HG03139 (cell line): Measurements from ENCODE around the gene QSOX2.

Experiments used
- ATAC-seq: cut with Tn5 transposase; IDR thresholded peaks from one replicate; pipeline ENCODE4 v1.9.1; 2021; ENCODE audit not compliant: unreplicated experiment

The QSOX2 gene

GRCh38 chr9:136283291-136284235, 38.0 kb upstream of the QSOX2 start:
- ATAC-seq, result peak; percentile 61

DNA sequence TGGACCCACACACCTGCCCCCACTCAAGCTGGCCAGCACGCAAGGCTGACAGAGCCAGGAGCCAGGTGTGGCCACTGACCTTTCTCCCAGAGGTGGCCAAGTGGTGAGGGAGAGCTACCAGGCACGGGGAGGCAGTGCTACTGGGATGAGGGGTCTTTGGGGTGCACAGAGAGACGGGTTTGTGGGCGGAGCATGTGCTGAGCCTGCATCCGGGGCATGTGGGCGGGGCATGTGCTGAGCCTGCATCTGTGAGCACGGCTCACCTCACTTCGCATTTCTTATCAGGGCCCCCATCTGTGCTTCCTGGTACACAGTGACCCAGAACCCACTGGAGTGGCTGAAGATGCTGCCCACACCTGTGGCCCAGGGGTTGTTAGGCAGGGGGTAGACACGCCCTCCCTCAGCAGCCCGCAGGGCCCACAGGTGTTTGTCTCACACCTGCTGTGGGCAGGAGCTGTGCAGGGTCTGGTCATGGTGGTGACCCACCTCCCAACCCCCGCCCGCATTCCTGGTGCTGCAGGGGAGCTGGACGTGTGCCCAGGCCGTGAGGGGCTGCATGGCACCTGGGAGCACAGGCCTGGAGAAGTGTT, 36.8 kb upstream of the QSOX2 start:
- no peak for ATAC-seq

- ATAC-seq, result no peak
Observed at GRCh38 chr9:136281421-136282271, 36.0 kb upstream of the QSOX2 start.

- ATAC-seq, result no peak
Observed at GRCh38 chr9:136280535-136281315, 35.1 kb upstream of the QSOX2 start.

- no peak for ATAC-seq
Observed at GRCh38 chr9:136279471-136279870, 33.9 kb upstream of the QSOX2 start.

DNA sequence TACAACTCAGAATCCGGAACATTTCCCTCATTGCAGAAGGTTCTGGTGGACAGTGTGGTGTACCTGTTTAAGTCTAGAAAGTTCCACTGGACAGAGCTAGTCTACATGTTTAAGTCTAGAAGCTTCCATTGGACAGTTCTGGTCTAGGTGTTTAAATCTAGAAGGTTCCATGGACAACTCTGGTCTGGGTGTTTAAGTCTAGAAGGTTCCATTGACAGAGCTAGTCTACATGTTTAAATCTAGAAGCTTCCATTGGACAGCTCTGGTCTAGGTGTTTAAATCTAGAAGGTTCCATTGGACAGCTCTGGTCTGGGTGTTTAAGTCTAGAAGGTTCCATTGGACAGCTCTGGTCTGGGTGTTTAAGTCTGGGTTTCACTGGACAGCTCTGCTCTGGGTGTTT, 33.3 kb upstream of the QSOX2 start:
- ATAC-seq, result no peak

- no peak for ATAC-seq
Observed at GRCh38 chr9:136278221-136278620, 32.6 kb upstream of the QSOX2 start.

DNA sequence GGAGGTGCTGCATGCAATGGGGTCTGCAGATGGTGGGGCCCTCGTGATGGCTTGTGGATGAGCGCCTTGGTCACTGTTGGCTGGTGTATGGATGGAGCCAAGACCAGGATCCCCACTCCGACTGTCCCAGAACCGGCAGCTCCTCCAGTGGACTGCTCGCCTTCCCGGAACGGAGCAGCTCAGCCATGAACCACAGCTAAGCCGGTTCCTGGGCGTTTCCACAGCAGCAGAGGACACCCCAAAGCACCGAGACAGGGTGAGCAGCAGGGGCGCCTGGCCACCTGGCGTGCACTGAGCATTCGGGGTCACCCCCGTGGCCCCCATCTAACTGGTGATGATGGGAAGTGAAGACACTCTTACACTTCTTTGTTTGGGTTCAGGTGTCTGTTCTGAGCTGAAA, 32.1 kb upstream of the QSOX2 start:
- no peak for ATAC-seq

DNA sequence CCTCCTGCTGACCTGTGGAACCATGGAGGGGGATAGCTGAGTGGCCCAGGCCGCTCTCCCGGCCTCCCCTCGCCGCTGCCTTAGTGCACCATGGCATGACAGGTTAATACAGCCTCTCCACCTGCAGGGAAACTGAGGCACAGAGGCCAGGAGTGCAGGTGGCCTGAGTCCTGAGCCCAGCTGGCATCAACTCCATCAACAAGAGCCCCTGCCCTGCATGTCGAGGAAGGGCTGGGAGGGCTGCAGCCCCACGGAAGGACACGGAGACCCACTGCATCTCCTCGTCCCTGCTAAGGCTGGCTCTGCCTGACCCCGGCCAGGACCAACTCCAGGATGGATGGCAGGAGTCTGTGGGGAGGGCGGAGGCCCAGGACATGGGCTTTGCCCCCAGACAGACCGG, 31.1 kb upstream of the QSOX2 start:
- no peak for ATAC-seq

DNA sequence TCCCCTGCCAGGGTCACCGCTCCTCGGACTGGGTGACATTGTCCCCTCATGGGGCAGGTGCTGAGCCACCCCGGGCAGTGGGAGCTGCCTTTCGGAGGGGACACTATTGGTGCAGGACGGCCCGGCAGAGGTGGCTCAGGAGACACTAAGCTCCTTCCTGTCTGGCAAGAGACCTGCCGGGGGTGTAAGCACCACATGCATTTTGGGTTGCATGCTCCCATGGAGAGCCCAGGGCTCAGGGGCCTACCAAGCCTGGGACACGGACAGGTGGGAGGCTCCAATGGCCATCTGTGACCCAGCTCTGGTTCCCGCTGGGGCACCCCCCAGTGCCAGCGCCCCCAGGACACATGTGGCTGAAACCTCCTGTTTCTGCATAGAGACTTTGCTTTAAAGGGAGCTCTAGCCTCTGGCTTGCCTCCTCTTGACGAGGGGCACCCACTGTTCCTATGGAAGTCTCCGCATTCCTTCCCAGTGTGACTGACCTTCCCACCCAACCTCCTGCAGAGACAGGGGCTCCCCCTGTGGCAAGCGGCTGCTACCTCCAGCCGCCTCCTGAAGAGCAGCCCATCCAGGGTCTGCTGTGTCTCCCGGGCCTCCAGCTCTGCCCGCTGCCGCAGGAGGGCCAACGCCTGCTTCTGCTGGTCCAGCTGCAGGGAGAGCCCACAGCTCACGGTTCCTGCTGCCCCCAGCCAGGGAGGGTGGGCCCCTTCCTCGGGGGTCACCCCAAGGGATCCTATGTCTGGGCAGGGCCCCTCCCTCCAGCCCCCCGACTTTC, 30.2 kb upstream of the QSOX2 start:
- no peak for ATAC-seq

- no peak for ATAC-seq
Observed at GRCh38 chr9:136274786-136275654, 29.4 kb upstream of the QSOX2 start.

DNA sequence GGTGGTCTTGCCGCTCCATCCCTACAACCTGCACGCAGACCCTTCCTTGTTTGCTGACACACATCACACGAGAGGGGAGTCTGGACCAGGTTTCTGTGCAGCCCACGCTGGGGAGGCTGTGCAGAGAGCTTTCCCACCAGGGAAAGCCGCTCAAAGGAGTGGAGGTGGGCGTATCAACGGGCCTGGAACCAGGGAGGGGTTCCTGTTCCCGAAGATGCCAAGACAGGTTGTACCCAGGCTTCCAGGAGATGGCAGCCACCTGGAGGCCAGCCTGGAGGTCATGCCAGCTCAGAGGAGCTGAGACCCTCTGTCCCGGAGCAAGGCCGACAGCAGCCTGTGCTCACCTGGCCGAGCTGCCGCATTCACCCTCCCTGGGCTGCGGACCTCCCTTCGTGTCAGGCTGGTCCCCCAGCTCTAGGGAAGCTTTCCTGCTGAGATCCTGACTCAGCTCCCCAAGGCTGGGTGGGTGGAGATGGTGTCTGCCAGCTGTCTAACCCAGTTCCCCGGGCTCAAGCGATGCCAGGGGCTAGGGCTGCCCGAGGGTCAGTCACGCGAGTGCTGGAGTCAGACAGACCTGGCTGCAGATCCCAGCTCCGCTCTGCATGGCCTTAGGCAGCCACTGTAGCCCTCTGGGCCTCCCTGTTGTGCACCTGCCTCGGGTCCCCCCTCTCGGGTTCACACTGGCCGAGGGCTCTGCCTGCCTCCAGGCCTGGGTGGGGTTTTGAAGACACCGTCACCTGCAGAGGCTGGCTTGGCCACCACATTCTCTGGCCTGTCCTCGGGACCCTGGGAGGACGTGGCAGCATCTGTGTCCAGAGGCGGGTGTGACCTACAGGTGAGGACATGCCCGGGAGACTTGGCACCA, 28.5 kb upstream of the QSOX2 start:
- no peak for ATAC-seq

DNA sequence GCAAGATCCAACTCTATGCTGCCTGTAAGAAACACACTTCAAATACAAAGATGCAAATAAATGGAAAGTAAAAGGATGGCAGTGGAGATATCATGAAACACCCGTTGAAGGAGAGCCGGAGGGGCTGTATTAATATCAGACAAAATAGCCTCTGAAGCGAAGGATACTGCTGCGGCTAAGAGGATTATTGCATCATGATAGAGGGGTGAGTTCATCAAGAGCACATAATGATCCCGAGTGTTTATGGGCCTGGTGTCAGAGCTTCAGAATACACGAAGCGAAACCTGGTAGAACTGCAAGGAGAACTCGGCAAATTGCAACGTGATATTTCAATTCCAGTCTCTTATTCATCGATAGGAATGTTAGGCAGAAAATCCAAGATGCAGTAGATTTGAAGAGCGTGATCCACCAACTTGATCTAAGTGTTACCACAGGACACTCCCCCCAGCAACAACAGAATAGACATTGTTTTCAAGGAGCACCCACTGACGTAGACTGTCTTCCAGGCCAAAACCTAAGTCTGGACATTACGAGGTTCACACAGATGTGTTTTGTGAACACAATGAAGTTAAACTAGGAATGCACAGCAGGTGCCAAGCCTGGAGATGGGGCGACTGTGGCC, 27.7 kb upstream of the QSOX2 start:
- no peak for ATAC-seq

GRCh38 chr9:136270173-136270705, 24.6 kb upstream of the QSOX2 start:
- no peak for ATAC-seq

GRCh38 chr9:136268735-136269134, 23.1 kb upstream of the QSOX2 start:
- ATAC-seq, result no peak

DNA sequence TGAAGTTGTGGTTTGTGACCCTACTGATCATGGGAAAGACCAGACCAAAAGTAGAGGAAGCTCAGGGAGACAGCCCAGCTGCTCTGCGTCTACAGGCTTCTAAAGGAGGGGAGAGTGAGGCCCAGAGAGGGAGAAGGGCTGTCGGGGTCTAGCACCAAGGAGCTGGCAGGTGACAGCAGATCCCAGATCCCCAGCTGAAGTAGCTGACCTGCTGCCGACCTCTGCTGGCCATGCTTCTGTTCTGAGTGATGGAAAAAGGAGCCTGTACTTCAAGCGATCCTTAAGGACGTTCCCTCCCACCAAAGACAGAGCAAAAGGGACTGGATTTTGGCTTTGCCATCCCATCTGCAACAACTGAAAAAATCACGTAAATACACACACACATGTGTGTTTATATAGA, 22.7 kb upstream of the QSOX2 start:
- ATAC-seq, result no peak
